GM12864 (cell line): ENCODE data around the gene NRG2.

Source experiments
- DNase-seq: peaks from one replicate; pipeline ENCODE4 v3.0.0-alpha.2; 2011; ENCODE audit warnings: low read depth
- H3K4me3 ChIP-seq: 2 replicates; pipeline ENCODE4 v1.5.1; 2011; ENCODE audit warnings: mild to moderate bottlenecking, low read depth, low read length, control low read depth
- TF ChIP-seq, protein P1 (sequence below): IDR thresholded peaks from 2 replicates; pipeline ENCODE4 v1.5.1; 2011; ENCODE audit warnings: low read depth, mild to moderate bottlenecking, moderate library complexity, low read length, control low read depth, inconsistent platforms; ENCODE audit errors: missing control alignments

NRG2 gene

DNA sequence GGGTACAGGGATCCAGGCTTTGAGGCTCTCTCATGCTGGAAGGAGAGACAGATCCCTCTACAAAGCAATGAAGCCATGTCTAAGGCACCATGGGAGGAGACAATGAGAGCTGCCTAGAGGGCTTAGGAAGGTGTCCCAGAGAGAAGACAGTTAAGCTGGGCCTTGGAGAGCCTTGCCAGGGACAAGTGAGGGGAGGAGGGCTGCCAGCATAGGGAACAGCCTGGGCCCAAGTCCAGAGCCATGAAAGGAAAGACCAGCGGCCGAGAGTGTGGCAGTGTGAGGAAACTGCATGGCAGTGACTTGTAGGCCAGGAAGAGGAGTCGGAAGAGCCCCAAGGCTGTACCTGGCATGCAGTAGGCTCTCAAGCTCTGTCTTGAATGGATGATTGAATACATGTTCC, 159.0 kb downstream of the NRG2 start:
- no peak overlapping the region for H3K4me3 ChIP-seq
- TF ChIP-seq, protein P1, sequence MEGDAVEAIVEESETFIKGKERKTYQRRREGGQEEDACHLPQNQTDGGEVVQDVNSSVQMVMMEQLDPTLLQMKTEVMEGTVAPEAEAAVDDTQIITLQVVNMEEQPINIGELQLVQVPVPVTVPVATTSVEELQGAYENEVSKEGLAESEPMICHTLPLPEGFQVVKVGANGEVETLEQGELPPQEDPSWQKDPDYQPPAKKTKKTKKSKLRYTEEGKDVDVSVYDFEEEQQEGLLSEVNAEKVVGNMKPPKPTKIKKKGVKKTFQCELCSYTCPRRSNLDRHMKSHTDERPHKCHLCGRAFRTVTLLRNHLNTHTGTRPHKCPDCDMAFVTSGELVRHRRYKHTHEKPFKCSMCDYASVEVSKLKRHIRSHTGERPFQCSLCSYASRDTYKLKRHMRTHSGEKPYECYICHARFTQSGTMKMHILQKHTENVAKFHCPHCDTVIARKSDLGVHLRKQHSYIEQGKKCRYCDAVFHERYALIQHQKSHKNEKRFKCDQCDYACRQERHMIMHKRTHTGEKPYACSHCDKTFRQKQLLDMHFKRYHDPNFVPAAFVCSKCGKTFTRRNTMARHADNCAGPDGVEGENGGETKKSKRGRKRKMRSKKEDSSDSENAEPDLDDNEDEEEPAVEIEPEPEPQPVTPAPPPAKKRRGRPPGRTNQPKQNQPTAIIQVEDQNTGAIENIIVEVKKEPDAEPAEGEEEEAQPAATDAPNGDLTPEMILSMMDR, result no peak
- no peak for DNase-seq

DNA sequence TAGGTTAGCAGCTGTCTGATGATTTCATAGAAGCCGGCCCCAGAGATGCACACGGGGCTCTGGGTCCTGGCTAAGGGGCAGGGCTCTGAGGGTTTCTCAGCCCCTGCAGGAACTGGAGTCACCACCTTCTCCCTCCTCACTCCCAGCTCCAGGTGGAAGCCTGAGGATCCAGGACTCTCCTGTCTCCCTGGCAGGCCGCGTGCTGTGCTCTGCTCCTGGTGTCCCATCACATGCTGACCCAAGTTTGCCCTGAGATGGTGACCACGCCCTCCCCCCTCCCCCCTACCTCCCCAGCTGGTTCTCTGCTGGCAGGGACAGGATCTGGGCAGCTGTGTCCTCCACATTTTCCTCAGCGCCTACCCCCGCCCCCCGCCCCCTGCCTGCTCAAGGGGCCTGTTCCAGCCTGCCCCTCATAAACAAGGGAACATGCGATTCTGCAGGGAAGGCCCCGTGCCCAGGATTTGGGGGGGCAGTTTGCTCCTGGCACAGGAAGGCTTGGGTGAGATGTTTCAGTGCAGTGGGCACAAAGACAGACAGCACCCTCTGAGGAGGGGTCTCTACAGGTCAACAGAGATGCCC, 160.0 kb downstream of the NRG2 start:
- TF ChIP-seq, protein P1, result no peak
- DNase-seq, result no peak
- no peak overlapping the region for H3K4me3 ChIP-seq

DNA sequence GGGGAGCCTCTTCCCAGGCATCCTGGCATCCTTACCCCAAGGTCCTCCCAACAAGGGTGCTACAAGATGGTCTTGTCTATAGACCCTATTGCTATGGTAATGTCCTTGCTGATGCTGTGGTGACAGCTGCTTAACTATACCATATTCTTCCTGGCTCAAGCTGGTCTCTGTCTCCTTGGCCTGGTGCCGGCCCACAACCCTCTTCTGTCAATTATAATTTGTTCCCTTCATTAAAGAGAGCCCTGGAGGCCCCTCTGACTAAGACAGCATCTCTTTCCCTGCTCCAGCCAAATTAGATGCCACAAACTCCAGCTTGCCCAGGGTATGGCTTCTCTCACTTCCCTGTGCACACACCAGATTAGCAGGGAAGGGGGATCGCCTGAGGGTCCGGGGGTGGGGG, 160.8 kb downstream of the NRG2 start:
- DNase-seq, result no peak
- H3K4me3 ChIP-seq, result no peak overlapping the region
- TF ChIP-seq, protein P1, result no peak

DNA sequence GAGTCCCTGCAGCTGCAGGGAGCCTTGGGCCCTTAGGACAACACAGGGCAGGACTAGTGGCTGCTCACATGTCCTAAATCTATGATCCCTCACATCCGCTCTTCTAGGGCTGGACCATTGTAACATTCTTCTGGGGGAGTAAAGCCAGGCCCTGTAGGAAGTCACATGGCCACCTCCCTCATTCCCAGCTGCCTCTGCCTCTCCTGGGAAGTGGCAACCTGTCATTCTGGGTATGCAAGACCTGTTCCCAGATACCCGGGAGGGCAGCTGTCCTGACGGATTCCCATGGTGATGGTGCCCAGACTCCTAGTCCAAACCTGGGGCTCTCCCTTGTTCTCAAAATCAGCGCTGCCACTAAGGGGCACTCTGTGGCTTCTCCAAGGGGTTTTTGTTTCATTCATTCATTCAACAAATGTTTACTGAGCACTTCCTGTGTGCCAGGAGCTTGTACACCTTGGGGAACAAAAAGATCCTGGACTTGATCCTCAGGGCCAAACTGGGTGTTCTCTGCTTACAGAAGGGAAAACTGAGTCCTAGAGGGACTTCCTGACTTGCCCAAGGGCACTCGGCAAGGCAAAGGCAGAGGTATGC, 161.9 kb downstream of the NRG2 start:
- H3K4me3 ChIP-seq, result no peak overlapping the region
- TF ChIP-seq, protein P1, result no peak
- DNase-seq, result no peak

DNA sequence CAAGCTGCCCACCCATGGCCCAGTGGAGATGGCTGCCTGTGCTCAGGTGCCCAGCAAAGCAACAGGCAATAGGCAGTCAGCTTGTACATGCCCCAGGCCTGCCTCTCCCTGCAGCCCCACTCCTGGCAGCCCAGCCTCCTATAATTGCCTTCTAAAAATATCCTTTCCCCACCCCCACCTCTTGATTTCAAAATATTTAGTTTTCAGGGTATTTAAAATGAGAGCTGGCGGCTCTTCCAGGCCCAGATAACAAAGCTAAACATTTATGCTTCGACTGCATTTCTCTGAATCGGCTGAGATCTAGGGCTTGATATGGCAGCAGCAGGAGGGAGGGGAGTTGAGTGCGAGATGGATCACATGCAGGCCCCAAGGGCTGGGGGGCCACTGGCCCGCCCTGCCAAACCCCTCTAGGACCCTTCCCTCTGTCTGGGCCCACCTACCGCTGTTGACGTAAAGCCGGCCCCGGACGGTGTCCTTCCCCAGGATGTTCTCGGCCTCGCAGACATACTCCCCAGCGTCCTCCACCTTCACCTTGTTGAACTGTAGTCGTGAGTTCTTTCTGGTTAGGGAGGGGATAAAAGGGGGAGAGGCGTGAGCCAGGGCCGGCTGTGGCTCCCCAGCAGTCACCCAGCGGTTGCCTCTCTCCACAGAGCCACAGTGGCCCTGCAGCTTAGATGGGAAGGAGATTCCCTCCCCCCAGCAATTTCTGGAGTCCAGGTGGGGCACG, 162.5 kb downstream of the NRG2 start:
- TF ChIP-seq, protein P1, result no peak
- no peak for DNase-seq
- H3K4me3 ChIP-seq, result no peak overlapping the region

DNA sequence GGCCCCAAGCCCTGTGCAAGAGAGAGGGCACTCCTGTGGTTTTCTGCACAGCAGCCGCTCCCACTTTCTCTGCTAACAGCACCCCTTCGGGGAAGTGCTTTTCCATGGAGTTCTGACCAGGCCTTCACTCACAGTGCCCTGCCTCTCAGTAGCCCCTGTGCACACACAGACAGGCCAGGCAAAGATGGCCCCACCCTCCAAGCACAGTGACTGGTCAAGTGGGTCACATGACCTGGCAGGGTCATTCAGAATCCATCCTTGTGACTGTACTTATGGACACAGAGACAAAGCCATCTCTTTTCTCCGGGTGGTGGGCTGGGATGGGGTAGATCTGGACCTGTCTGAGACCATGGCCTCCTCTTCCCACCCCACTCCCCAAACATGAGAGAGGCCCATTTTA, 165.0 kb downstream of the NRG2 start:
- DNase-seq, result no peak
- TF ChIP-seq, protein P1, result no peak
- no peak overlapping the region for H3K4me3 ChIP-seq
